ENCODE results near the gene EXOC3. TPM values are rescaled to one million over a fixed set of nuclear protein-coding genes. Genes with fewer than 3 reads are reported as not detected.

EXOC3 gene
- polyA plus RNA-seq, 1 donor from 2014 or later = 27.7 TPM

GRCh38 chr5:478369-478981, 35.5 kb downstream of the EXOC3 start:
- Histone ChIP-seq H3K9ac (ENCODE audit: low read length) (no peak overlapping the region), H3K4me2 (ENCODE audit: low read length) (no peak overlapping the region), H3K79me2 (replicated peaks; ENCODE audit: insufficient read depth, low read length) (no peaks in the 10 kb centered on the region), H3K9me3 (ENCODE audit: low read length) (no peaks in the 10 kb centered on the region), H2AFZ (ENCODE audit: low read depth, low read length) (no peak overlapping the region), H3K27me3 (ENCODE audit: insufficient read depth, low read depth, low read length) (no peaks in the 10 kb centered on the region), H3K27ac (ENCODE audit: low read length) (no peak overlapping the region), H3F3A (ENCODE audit: insufficient read depth, low read length, poor library complexity, severe bottlenecking) (no peaks in the 10 kb centered on the region), H4K20me1 (ENCODE audit: insufficient read depth) (no peaks in the 10 kb centered on the region), H3K4me3 (ENCODE audit: low read length) (no peak overlapping the region), H3K36me3 (ENCODE audit: insufficient read depth, low read length) (no peaks in the 10 kb centered on the region), H3K9me2 (ENCODE audit: insufficient read depth, low read length) (no peaks in the 10 kb centered on the region)
- TF ChIP-seq EZH2 (IDR thresholded peaks at IDR 0.05; ENCODE audit: borderline replicate concordance, insufficient read depth, low read length, poor library complexity, severe bottlenecking) (no peak), REST (IDR thresholded peaks at IDR 0.05; ENCODE audit: borderline replicate concordance) (no peak), EP300 (conservative IDR thresholded peaks at IDR 0.05; ENCODE audit: poor library complexity, severe bottlenecking) (no peak), POLR2AphosphoS5 (IDR thresholded peaks at IDR 0.05) (no peak), SMC3 (conservative IDR thresholded peaks at IDR 0.05; ENCODE audit: poor library complexity) (no peak), RAD21 (conservative IDR thresholded peaks at IDR 0.05) (no peak), TAF1 (IDR thresholded peaks at IDR 0.05; ENCODE audit: low read depth) (no peak)
- TF ChIP-seq, protein P1, sequence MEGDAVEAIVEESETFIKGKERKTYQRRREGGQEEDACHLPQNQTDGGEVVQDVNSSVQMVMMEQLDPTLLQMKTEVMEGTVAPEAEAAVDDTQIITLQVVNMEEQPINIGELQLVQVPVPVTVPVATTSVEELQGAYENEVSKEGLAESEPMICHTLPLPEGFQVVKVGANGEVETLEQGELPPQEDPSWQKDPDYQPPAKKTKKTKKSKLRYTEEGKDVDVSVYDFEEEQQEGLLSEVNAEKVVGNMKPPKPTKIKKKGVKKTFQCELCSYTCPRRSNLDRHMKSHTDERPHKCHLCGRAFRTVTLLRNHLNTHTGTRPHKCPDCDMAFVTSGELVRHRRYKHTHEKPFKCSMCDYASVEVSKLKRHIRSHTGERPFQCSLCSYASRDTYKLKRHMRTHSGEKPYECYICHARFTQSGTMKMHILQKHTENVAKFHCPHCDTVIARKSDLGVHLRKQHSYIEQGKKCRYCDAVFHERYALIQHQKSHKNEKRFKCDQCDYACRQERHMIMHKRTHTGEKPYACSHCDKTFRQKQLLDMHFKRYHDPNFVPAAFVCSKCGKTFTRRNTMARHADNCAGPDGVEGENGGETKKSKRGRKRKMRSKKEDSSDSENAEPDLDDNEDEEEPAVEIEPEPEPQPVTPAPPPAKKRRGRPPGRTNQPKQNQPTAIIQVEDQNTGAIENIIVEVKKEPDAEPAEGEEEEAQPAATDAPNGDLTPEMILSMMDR (IDR thresholded peaks at IDR 0.05; ENCODE audit: poor library complexity, severe bottlenecking) = no peak

GRCh38 chr5:478982-479535, 36.1 kb downstream of the EXOC3 start:
- Histone ChIP-seq H3K9me3 (ENCODE audit: low read length) (no peaks in the 10 kb centered on the region), H3F3A (ENCODE audit: insufficient read depth, low read length, poor library complexity, severe bottlenecking) (no peaks in the 10 kb centered on the region), H3K9me2 (ENCODE audit: insufficient read depth, low read length) (no peaks in the 10 kb centered on the region), H4K20me1 (ENCODE audit: insufficient read depth) (no peaks in the 10 kb centered on the region), H3K9ac (ENCODE audit: low read length) (no peak overlapping the region), H3K4me3 (ENCODE audit: low read length) (no peak overlapping the region), H3K4me2 (ENCODE audit: low read length) (no peak overlapping the region), H2AFZ (ENCODE audit: low read depth, low read length) (no peak overlapping the region), H3K27me3 (ENCODE audit: insufficient read depth, low read depth, low read length) (no peaks in the 10 kb centered on the region), H3K79me2 (replicated peaks; ENCODE audit: insufficient read depth, low read length) (no peaks in the 10 kb centered on the region), H3K27ac (ENCODE audit: low read length) (no peak overlapping the region), H3K36me3 (ENCODE audit: insufficient read depth, low read length) (no peaks in the 10 kb centered on the region)
- no peak for TF ChIP-seq POLR2AphosphoS5 (IDR thresholded peaks at IDR 0.05)
- no peak for TF ChIP-seq TAF1 (IDR thresholded peaks at IDR 0.05; ENCODE audit: low read depth)
- no peak for TF ChIP-seq EZH2 (IDR thresholded peaks at IDR 0.05; ENCODE audit: borderline replicate concordance, insufficient read depth, low read length, poor library complexity, severe bottlenecking)
- no peak for TF ChIP-seq EP300 (conservative IDR thresholded peaks at IDR 0.05; ENCODE audit: poor library complexity, severe bottlenecking)
- no peak for TF ChIP-seq SMC3 (conservative IDR thresholded peaks at IDR 0.05; ENCODE audit: poor library complexity)
- TF ChIP-seq, protein P1 (IDR thresholded peaks at IDR 0.05; ENCODE audit: poor library complexity, severe bottlenecking) = no peak
- TF ChIP-seq REST (IDR thresholded peaks at IDR 0.05; ENCODE audit: borderline replicate concordance) = no peak
- TF ChIP-seq MXI1 (conservative IDR thresholded peaks at IDR 0.05; ENCODE audit: poor library complexity, severe bottlenecking) = no peak
- TF ChIP-seq RAD21 (conservative IDR thresholded peaks at IDR 0.05) = no peak

All from neural cell (in vitro differentiated cells).